MCF 10A (cell line): ENCODE results near the gene FARSB. TPM values are rescaled to one million over a fixed set of nuclear protein-coding genes. Genes with fewer than 3 reads are reported as not detected.

Experiments
- BruUV-seq: library from RNA; stranded (reverse); fragments of 400-500 nt; replicated peaks from 2 replicates; lab custom pipeline; 2021; lab: Mats Ljungman, UMichigan
- CTCF ChIA-PET: fragments of 300-600 bp; sonication (Branson Sonifier 250); formaldehyde crosslinking; extraction: SDS; loops from one replicate; lab custom pipeline; 2021; ENCODE audit warnings: antibody characterized with exemption, inconsistent platforms; lab: Yijun Ruan, JAX
- POLR2A ChIA-PET: fragments of 300-600, 350-650 bp; sonication (Branson Sonifier 250); formaldehyde crosslinking; extraction: SDS; loops from one replicate; lab custom pipeline; 2020; ENCODE audit warnings: antibody characterized with exemption, inconsistent platforms; lab: Yijun Ruan, JAX
- DNase-seq: peaks from one replicate; pipeline ENCODE4 v3.0.0-alpha.2; 2018; ENCODE audit not compliant: unreplicated experiment
- H3K27ac Mint-ChIP-seq: one replicate; pipeline ENCODE4 v1.8.0; 2022; ENCODE audit warnings: mild to moderate bottlenecking, low read depth, mixed read lengths; ENCODE audit not compliant: unreplicated experiment
- H3K27me3 Mint-ChIP-seq: one replicate; pipeline ENCODE4 v1.8.0; 2022; ENCODE audit warnings: mixed read lengths; ENCODE audit not compliant: insufficient read depth, unreplicated experiment
- H3K36me3 Mint-ChIP-seq: one replicate; pipeline ENCODE4 v1.8.0; 2022; ENCODE audit warnings: mild to moderate bottlenecking, moderate library complexity, mixed read lengths; ENCODE audit not compliant: insufficient read depth, unreplicated experiment
- H3K4me1 Mint-ChIP-seq: one replicate; pipeline ENCODE4 v1.8.0; 2022; ENCODE audit warnings: mixed read lengths; ENCODE audit not compliant: insufficient read depth, unreplicated experiment
- H3K4me3 Mint-ChIP-seq: one replicate; pipeline ENCODE4 v1.8.0; 2022; ENCODE audit warnings: mild to moderate bottlenecking, moderate library complexity, mixed read lengths; ENCODE audit not compliant: unreplicated experiment
- H3K9me3 Mint-ChIP-seq: one replicate; pipeline ENCODE4 v1.8.0; 2022; ENCODE audit warnings: mixed read lengths; ENCODE audit not compliant: unreplicated experiment
- CTCF ChIP-seq: fragments of 200-600 bp; IDR thresholded peaks from one replicate; pipeline ENCODE4 v1.8.0; 2022; ENCODE audit warnings: antibody characterized with exemption, mild to moderate bottlenecking; ENCODE audit not compliant: unreplicated experiment
- intact Hi-C: fragments of 100-400 bp; cut with micrococcal nuclease; formaldehyde crosslinking; loops from 2 replicates; pipeline ENCODE4 v1.14.1; 2022
- total RNA-seq: library from RNA; stranded (reverse); gene quantifications from 2 replicates; pipeline ENCODE4 v1.2.3, GENCODE V29; 2022

FARSB gene
- total RNA-seq, 1 experiment from 2014 or later = 70.3 TPM

GRCh38 chr2:222690564-222691200 lies 34.8 kb upstream of the FARSB start:
- peak; percentile 98 for TF ChIP-seq CTCF
- intact Hi-C loops = loop anchor here (1.0 to 2.0 kb wide), 3 partner anchors 212 to 268 kb away; no protein-coding TSS in a partner anchor
- no peaks in the 10 kb centered on the region for H3K4me1 Mint-ChIP-seq
- peak; percentile 77 for DNase-seq
- ChIA-PET CTCF (interaction anchor here (0.6 to 7.2 kb wide), 31 partner anchors 10 to 954 kb away, joined by 3 to 53 read pairs (median 4); no protein-coding TSS in a partner anchor), POLR2A (interaction anchor here (0.7 to 1.4 kb wide), 6 partner anchors 14 to 248 kb away, joined by 3 to 6 read pairs (median 3); no protein-coding TSS in a partner anchor)
- BruUV-seq = no TSS peak
- no peak overlapping the region for H3K4me3 Mint-ChIP-seq
- H3K36me3 Mint-ChIP-seq = no peaks in the 10 kb centered on the region
- H3K27ac Mint-ChIP-seq = no peak overlapping the region
- no peaks in the 10 kb centered on the region for H3K9me3 Mint-ChIP-seq
- H3K27me3 Mint-ChIP-seq = no peaks in the 10 kb centered on the region

- no peaks in the 10 kb centered on the region for H3K9me3 Mint-ChIP-seq
- no TSS peak for BruUV-seq
- no peak overlapping the region for H3K4me3 Mint-ChIP-seq
- no peak overlapping the region for H3K27ac Mint-ChIP-seq
- intact Hi-C loops = no loop called here
- ChIA-PET POLR2A (interaction anchor here (0.8 to 1.3 kb wide), 3 partner anchors 10 to 36 kb away, joined by 3 to 4 read pairs (median 4); partner anchors contain the start of gene FARSB), CTCF (interaction anchor here (0.6 to 7.2 kb wide), 17 partner anchors 11 to 1625 kb away, joined by 3 to 53 read pairs (median 4); no protein-coding TSS in a partner anchor)
- no peaks in the 10 kb centered on the region for H3K4me1 Mint-ChIP-seq
- TF ChIP-seq CTCF = no peak
- no peaks in the 10 kb centered on the region for H3K36me3 Mint-ChIP-seq
- DNase-seq = no peak
- H3K27me3 Mint-ChIP-seq = no peaks in the 10 kb centered on the region
These were observed 33.4 kb upstream of the FARSB start for GRCh38 chr2:222689322-222689721.

GRCh38 chr2:222688917-222689316 lies 33.0 kb upstream of the FARSB start:
- no TSS peak for BruUV-seq
- no peak for DNase-seq
- Mint-ChIP-seq H3K27ac (no peak overlapping the region), H3K4me1 (no peaks in the 10 kb centered on the region), H3K36me3 (no peaks in the 10 kb centered on the region), H3K27me3 (no peaks in the 10 kb centered on the region), H3K4me3 (no peak overlapping the region), H3K9me3 (no peaks in the 10 kb centered on the region)
- TF ChIP-seq CTCF = no peak
- intact Hi-C loops = no loop called here
- ChIA-PET POLR2A (interaction anchor here (0.8 to 1.1 kb wide), 2 partner anchors 10 to 33 kb away, joined by 3 to 4 read pairs; partner anchors contain the start of gene FARSB), CTCF (interaction anchor here (0.6 to 7.2 kb wide), 8 partner anchors 19 to 810 kb away, joined by 3 to 53 read pairs (median 3); no protein-coding TSS in a partner anchor)

- no TSS peak for BruUV-seq
- ChIA-PET POLR2A (interaction anchor here (0.5 to 0.8 kb wide), 2 partner anchors 24 to 31 kb away, joined by 3 read pairs; partner anchors contain the start of gene FARSB), CTCF (interaction anchor here (0.8 to 1.8 kb wide), 3 partner anchors 9 to 252 kb away, joined by 3 to 9 read pairs (median 5); no protein-coding TSS in a partner anchor)
- intact Hi-C loops = no loop called here
- Mint-ChIP-seq H3K9me3 (no peaks in the 10 kb centered on the region), H3K4me1 (no peaks in the 10 kb centered on the region), H3K27me3 (peaks cover 23% of the 10 kb centered on the region), H3K36me3 (no peaks in the 10 kb centered on the region), H3K27ac (no peak overlapping the region), H3K4me3 (no peak overlapping the region)
- no peak for TF ChIP-seq CTCF
- no peak for DNase-seq
These were observed 30.3 kb upstream of the FARSB start for GRCh38 chr2:222686086-222686750.
